K562 (cell line): ENCODE measurements around the gene NAPA. TPM values are rescaled to one million over a fixed set of nuclear protein-coding genes. Genes with fewer than 3 reads are reported as not detected.

Experiments used
- ARHGAP35 ChIP-seq: fragments of 450-650 bp; IDR thresholded peaks from 2 replicates; pipeline ENCODE4 v1.6.1; 2018; ENCODE audit not compliant: partially characterized antibody
- CBFA2T2 ChIP-seq: fragments of 450-650 bp; conservative IDR thresholded peaks from 2 replicates; pipeline ENCODE4 v1.6.1; 2017; ENCODE audit warnings: mild to moderate bottlenecking
- CHD4 ChIP-seq: fragments of 200-600 bp; sonication (generic); IDR thresholded peaks from 3 replicates; pipeline ENCODE4 v1.6.1; 2012; ENCODE audit warnings: low read depth, mild to moderate bottlenecking, mixed read lengths, low read length, inconsistent platforms; ENCODE audit not compliant: insufficient read depth, insufficient replicate concordance, poor library complexity, severe bottlenecking
- CTCF ChIP-seq, 3 experiments: IDR thresholded peaks in 2 of 3; conservative IDR thresholded peaks in 1 of 3; 2 replicates each; pipeline ENCODE4 v1.5.1; 2011 to 2012; ENCODE audit warnings: low read length in 3 of 3, mild to moderate bottlenecking in 3 of 3, control low read depth in 2 of 3, improper control_type of control experiment in 1 of 3, inconsistent platforms in 1 of 3, low read depth in 1 of 3, mixed read lengths in 1 of 3, moderate library complexity in 1 of 3; ENCODE audit not compliant: insufficient read depth in 2 of 3
- KLF13 ChIP-seq: fragments of 450-650 bp; IDR thresholded peaks from 2 replicates; pipeline ENCODE4 v1.6.1; 2016; ENCODE audit warnings: missing genetic modification characterization, low read depth, mild to moderate bottlenecking, missing compliant biosample characterization, moderate library complexity, borderline replicate concordance
- L3MBTL2 ChIP-seq: fragments of 450-650 bp; IDR thresholded peaks from 2 replicates; pipeline ENCODE4 v1.6.1; 2016; ENCODE audit warnings: mild to moderate bottlenecking, moderate library complexity
- MBD2 ChIP-seq: sonication (generic); IDR thresholded peaks from 2 replicates; pipeline ENCODE4 v1.6.1; 2016; ENCODE audit warnings: low read depth, borderline replicate concordance
- PHF21A ChIP-seq: fragments of 450-650 bp; IDR thresholded peaks from 2 replicates; pipeline ENCODE4 v1.6.1; 2017; ENCODE audit warnings: low read depth, borderline replicate concordance
- PHF8 ChIP-seq: fragments of 200-600 bp; sonication (generic); IDR thresholded peaks from 2 replicates; pipeline ENCODE4 v1.6.1; 2012; ENCODE audit warnings: mixed run types, mild to moderate bottlenecking, inconsistent platforms, low read length, moderate library complexity, borderline replicate concordance
- SNIP1 ChIP-seq: fragments of 450-650 bp; IDR thresholded peaks from 2 replicates; pipeline ENCODE4 v1.7.1; 2017; ENCODE audit warnings: low read depth, mild to moderate bottlenecking
- THRAP3 ChIP-seq: fragments of 450-650 bp; IDR thresholded peaks from 2 replicates; pipeline ENCODE4 v1.6.1; 2016; ENCODE audit warnings: mild to moderate bottlenecking, inconsistent platforms, borderline replicate concordance
- ZBTB33 ChIP-seq: sonication (generic); formaldehyde crosslinking; IDR thresholded peaks from 2 replicates; pipeline ENCODE4 v1.8.1; 2023; ENCODE audit warnings: mild to moderate bottlenecking, missing genetic modification reagents
- ZNF140 ChIP-seq: fragments of 250-450 bp; sonication (Bioruptor Pico); IDR thresholded peaks from 2 replicates; pipeline ENCODE4 v1.8.0; 2021; ENCODE audit warnings: moderate library complexity, mild to moderate bottlenecking, inconsistent platforms
- ZNF175 ChIP-seq: fragments of 200-800 bp; sonication (Bioruptor generic); IDR thresholded peaks from 2 replicates; pipeline ENCODE4 v1.6.1; 2016; ENCODE audit warnings: low read depth, mild to moderate bottlenecking, missing genetic modification characterization, missing compliant biosample characterization
- ZNF436 ChIP-seq: fragments of 250-450, 450-650 bp; sonication (Bioruptor Pico); formaldehyde crosslinking; IDR thresholded peaks from 2 replicates; pipeline ENCODE4 v1.7.0; 2020; ENCODE audit warnings: mild to moderate bottlenecking
- polyA plus RNA-seq, 8 experiments: library from polyadenylated mRNA; depleted of rRNA in 4 of 8; stranded (reverse) in 5 of 8; unstranded in 3 of 8; fragments of >200 nt; fragmentation: Nextera tagmentation in 2 of 8; fragmentation: Illumina TruSeq in 1 of 8; extraction: Ambion mirVana in 2 of 8; extraction: Trizol in 1 of 8; gene quantifications; 2 replicates each; pipeline versions ENCODE4 v1.2.1 to v1.2.3, GENCODE V29; 2011 to 2014; ENCODE audit warnings: inconsistent platforms in 1 of 8, missing spikeins in 1 of 8
- total RNA-seq, 7 experiments: library from RNA; depleted of rRNA in 6 of 7; stranded (reverse); fragments of >200 nt in 6 of 7; fragmentation: Illumina TruSeq in 2 of 7; extraction: Trizol in 2 of 7; gene quantifications; 2 replicates each; pipeline versions ENCODE4 v1.2.1 to v1.2.3, GENCODE V29; 2011 to 2021; ENCODE audit warnings: low replicate concordance in 1 of 7
- TF ChIP-seq, protein P1 (sequence below), 2 experiments: IDR thresholded peaks; 2 replicates each; pipeline ENCODE4 v1.6.1; 2011; ENCODE audit warnings: borderline replicate concordance in 1 of 2, control low read depth in 1 of 2, low read depth in 1 of 2, low read length in 1 of 2, mild to moderate bottlenecking in 1 of 2, mixed read lengths in 1 of 2, moderate library complexity in 1 of 2; ENCODE audit not compliant: insufficient read depth in 1 of 2, insufficient read length in 1 of 2, poor library complexity in 1 of 2, severe bottlenecking in 1 of 2; ENCODE audit errors: extremely low read depth in 1 of 2
- TF ChIP-seq, protein P2 (sequence below): IDR thresholded peaks from 2 replicates; pipeline ENCODE4 v1.6.1; 2014; ENCODE audit warnings: antibody characterized with exemption
- TF ChIP-seq, protein P3 (sequence below): fragments of 450-650 bp; IDR thresholded peaks from 2 replicates; pipeline ENCODE4 v1.6.1; 2016; ENCODE audit warnings: antibody characterized with exemption

NAPA gene
- total and polyA plus RNA-seq, 9 of the 15 experiments (the other 6 are each of a cell fraction or from before 2014, with no cell fraction given) = 5.4 to 98.6 (median 77.5) TPM

GRCh38 chr19:47531640-47532387, 17.0 kb upstream of the NAPA start (continued):
- no peak for TF ChIP-seq ZBTB33 (CRISPR knock-in tag)
- TF ChIP-seq, protein P1, sequence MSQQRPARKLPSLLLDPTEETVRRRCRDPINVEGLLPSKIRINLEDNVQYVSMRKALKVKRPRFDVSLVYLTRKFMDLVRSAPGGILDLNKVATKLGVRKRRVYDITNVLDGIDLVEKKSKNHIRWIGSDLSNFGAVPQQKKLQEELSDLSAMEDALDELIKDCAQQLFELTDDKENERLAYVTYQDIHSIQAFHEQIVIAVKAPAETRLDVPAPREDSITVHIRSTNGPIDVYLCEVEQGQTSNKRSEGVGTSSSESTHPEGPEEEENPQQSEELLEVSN (IDR thresholded peaks at IDR 0.05; ENCODE audit: borderline replicate concordance in 1 of 2, extremely low read depth in 1 of 2, insufficient read depth in 1 of 2, insufficient read length in 1 of 2, low read depth in 1 of 2, low read length in 1 of 2, poor library complexity in 1 of 2, severe bottlenecking in 1 of 2) = no peak
- no peak for TF ChIP-seq CTCF (IDR thresholded peaks at IDR 0.05 in 2 of 3, conservative IDR thresholded peaks at IDR 0.05 in 1 of 3; ENCODE audit: insufficient read depth in 2 of 3, low read depth in 1 of 3, low read length in 3 of 3)
- TF ChIP-seq KLF13 = no peak
- no peak for TF ChIP-seq SNIP1
- TF ChIP-seq MBD2 = no peak
- TF ChIP-seq CHD4 = no peak
- no peak for TF ChIP-seq THRAP3
- peak; percentile 28; the same call in 1 of the 2 replicates for TF ChIP-seq PHF8
- TF ChIP-seq ARHGAP35 = no peak
- no peak for TF ChIP-seq ZNF436 (CRISPR knock-in tag)
- TF ChIP-seq L3MBTL2 = peak; percentile 45; the same call in 1 of the 2 replicates
- TF ChIP-seq, protein P2, sequence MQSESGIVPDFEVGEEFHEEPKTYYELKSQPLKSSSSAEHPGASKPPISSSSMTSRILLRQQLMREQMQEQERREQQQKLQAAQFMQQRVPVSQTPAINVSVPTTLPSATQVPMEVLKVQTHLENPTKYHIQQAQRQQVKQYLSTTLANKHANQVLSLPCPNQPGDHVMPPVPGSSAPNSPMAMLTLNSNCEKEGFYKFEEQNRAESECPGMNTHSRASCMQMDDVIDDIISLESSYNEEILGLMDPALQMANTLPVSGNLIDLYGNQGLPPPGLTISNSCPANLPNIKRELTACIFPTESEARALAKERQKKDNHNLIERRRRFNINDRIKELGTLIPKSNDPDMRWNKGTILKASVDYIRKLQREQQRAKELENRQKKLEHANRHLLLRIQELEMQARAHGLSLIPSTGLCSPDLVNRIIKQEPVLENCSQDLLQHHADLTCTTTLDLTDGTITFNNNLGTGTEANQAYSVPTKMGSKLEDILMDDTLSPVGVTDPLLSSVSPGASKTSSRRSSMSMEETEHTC = 0 out of 2 replicates have a peak, but pooled peaks have one; percentile 41
- TF ChIP-seq, protein P3, sequence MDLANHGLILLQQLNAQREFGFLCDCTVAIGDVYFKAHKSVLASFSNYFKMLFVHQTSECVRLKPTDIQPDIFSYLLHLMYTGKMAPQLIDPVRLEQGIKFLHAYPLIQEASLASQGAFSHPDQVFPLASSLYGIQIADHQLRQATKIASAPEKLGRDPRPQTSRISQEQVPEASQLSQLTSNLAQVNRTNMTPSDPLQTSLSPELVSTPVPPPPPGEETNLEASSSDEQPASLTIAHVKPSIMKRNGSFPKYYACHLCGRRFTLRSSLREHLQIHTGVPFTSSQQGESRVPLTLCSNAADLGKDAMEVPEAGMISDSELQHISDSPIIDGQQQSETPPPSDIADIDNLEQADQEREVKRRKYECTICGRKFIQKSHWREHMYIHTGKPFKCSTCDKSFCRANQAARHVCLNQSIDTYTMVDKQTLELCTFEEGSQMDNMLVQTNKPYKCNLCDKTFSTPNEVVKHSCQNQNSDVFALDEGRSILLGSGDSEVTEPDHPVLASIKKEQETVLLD = no peak
- no peak for TF ChIP-seq CBFA2T2
- TF ChIP-seq ZNF175 (CRISPR knock-in tag) = no peak
- TF ChIP-seq PHF21A = no peak
- no peak for TF ChIP-seq ZNF140 (CRISPR knock-in tag)
